Measurements from ENCODE around the gene XPNPEP1.

Gene XPNPEP1

DNA sequence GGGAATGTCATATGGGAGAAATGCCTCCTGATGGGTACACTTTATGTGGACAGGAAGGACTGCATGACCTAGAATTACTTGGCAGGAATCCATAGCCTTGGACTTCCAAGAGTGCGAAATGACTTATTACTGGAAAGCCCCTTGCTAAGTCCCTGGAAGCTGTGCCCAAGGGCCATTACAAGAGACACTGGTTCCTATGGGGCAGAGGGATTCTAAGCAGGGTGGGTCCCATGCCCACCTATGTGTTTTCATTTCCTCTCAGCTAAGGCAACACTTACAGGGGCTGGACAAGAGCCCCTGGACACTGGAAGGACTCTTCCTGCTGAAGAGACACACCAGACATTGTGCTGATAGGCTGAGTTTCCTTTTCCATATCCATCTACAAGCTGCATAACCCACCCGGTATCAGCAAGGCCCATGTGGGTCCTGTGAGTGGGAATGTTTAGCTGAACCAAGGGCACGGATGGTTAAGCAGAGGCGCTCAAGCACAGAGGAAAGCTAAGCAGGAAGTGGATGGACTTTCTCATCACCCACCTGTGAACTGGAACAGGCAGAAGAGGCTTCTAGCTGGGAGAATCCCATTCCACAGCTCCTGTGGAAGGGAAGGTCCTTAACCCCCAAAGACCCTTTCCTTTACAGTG is 56.2 kb downstream of the XPNPEP1 start:
- Histone ChIP-seq H3K36me3 (ENCODE audit: insufficient read depth) (no peaks in the 10 kb centered on the region; the same call in 1 of the 2 replicates), H3K27ac (no peak overlapping the region), H3K4me2 (no peak overlapping the region), H3K27me3 (ENCODE audit: insufficient read depth, low read depth) (no peaks in the 10 kb centered on the region), H4K20me1 (ENCODE audit: insufficient read depth) (no peaks in the 10 kb centered on the region), H3K79me2 (ENCODE audit: insufficient read depth, low read depth) (no peaks in the 10 kb centered on the region), H3K4me3 (IDR thresholded peaks at IDR 0.05; ENCODE audit: insufficient read depth, low read depth, low read length) (no peak overlapping the region), H2AFZ (ENCODE audit: low read depth) (no peak overlapping the region), H3K9ac (no peak overlapping the region), H3K4me1 (ENCODE audit: low read depth, poor library complexity, severe bottlenecking) (no peaks in the 10 kb centered on the region)
- TF ChIP-seq, protein P1, sequence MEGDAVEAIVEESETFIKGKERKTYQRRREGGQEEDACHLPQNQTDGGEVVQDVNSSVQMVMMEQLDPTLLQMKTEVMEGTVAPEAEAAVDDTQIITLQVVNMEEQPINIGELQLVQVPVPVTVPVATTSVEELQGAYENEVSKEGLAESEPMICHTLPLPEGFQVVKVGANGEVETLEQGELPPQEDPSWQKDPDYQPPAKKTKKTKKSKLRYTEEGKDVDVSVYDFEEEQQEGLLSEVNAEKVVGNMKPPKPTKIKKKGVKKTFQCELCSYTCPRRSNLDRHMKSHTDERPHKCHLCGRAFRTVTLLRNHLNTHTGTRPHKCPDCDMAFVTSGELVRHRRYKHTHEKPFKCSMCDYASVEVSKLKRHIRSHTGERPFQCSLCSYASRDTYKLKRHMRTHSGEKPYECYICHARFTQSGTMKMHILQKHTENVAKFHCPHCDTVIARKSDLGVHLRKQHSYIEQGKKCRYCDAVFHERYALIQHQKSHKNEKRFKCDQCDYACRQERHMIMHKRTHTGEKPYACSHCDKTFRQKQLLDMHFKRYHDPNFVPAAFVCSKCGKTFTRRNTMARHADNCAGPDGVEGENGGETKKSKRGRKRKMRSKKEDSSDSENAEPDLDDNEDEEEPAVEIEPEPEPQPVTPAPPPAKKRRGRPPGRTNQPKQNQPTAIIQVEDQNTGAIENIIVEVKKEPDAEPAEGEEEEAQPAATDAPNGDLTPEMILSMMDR (conservative IDR thresholded peaks at IDR 0.05; ENCODE audit: low read depth, low read length) = no peak

DNA sequence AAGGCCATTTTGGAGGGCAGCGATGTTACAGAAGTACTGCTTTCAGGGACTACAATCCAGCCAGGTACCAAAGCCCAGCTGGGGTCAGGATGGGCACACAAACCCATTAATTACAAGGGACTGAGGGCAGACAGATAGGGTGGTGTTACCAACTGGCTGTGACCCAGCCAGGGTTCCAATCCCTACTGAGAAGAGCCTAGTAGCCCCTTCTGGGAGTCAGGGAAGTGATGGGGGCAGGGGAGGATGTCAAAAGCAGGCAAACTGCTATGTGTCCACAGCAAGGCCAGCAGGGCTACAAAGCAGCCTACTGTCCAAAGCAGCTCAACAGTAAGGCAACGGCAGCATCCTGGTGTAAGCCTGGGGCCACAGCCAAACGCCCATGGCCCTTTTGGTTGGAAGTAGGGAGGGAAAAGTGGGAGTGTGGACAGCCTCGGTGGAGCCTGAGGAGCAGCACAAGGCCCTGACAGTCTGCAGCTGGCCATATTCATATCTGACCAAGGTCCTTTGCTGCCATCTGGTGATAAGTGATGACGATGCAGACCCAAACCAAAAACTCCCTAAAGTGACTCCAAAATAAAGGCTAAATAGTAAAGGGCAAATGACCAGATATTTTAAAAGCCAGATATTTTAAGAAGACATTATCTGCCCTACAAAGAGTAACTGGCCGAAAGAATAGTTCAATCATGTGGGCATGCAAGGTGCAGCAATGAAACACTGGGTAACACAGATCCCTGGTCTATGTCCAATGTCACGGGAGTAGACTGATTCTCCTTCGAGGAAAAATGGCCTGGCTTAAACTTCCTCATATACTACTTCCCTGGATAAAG is 56.9 kb downstream of the XPNPEP1 start:
- Histone ChIP-seq H3K36me3 (ENCODE audit: insufficient read depth) (no peaks in the 10 kb centered on the region; the same call in 1 of the 2 replicates), H4K20me1 (ENCODE audit: insufficient read depth) (no peaks in the 10 kb centered on the region), H3K27ac (no peak overlapping the region), H3K4me2 (no peak overlapping the region), H3K9ac (no peak overlapping the region), H2AFZ (ENCODE audit: low read depth) (no peak overlapping the region), H3K4me1 (ENCODE audit: low read depth, poor library complexity, severe bottlenecking) (no peaks in the 10 kb centered on the region), H3K79me2 (ENCODE audit: insufficient read depth, low read depth) (no peaks in the 10 kb centered on the region), H3K4me3 (IDR thresholded peaks at IDR 0.05; ENCODE audit: insufficient read depth, low read depth, low read length) (no peak overlapping the region), H3K27me3 (ENCODE audit: insufficient read depth, low read depth) (no peaks in the 10 kb centered on the region)
- TF ChIP-seq, protein P1 (conservative IDR thresholded peaks at IDR 0.05; ENCODE audit: low read depth, low read length) = peak; percentile 45

DNA sequence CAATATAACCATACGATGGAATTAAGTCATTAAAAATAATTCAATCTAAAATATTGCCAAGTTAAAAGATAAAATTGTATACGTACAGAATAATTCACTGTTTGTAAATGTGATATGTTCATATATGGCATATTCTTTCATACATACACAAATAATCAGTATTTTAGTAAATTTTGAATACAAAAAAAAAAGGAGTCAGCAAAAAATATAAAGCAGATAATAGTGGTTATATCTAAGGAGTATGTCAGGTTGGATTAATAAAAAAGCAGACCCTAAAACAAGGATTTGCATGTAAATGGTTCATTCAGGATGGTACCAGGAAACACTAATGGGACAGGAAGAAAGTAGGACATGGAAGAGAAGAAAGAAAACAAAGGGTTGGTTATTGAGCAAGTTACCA is 59.5 kb downstream of the XPNPEP1 start:
- Histone ChIP-seq H3K27ac (no peak overlapping the region), H3K4me1 (ENCODE audit: low read depth, poor library complexity, severe bottlenecking) (no peaks in the 10 kb centered on the region), H3K36me3 (ENCODE audit: insufficient read depth) (no peaks in the 10 kb centered on the region; the same call in 1 of the 2 replicates), H4K20me1 (ENCODE audit: insufficient read depth) (no peaks in the 10 kb centered on the region), H3K79me2 (ENCODE audit: insufficient read depth, low read depth) (no peaks in the 10 kb centered on the region), H2AFZ (ENCODE audit: low read depth) (no peak overlapping the region), H3K4me2 (no peak overlapping the region), H3K27me3 (ENCODE audit: insufficient read depth, low read depth) (no peaks in the 10 kb centered on the region), H3K9ac (no peak overlapping the region), H3K4me3 (IDR thresholded peaks at IDR 0.05; ENCODE audit: insufficient read depth, low read depth, low read length) (no peak overlapping the region)
- TF ChIP-seq, protein P1 (conservative IDR thresholded peaks at IDR 0.05; ENCODE audit: low read depth, low read length) = no peak

DNA sequence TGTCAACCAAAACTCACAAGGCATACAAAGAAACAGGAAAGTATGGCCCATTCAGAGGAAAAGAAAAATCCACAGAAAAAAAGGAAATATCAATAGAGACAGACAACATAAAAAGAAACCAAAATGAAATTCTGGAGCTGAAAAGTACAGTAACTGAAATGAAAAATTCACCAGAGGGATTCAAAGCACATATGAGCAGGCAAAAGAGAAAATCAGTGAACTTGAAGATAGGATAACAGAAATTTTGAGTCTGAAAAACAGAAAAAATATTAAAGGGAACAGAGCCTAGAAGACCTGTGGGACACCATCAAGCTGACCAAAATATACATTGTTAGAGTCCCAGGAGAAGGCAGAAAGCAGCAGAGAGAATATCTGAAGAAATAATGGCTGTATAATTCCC is 60.6 kb downstream of the XPNPEP1 start:
- H3K36me3 ChIP-seq (ENCODE audit: insufficient read depth) = no peaks in the 10 kb centered on the region; the same call in 1 of the 2 replicates
- H3K4me1 ChIP-seq (ENCODE audit: low read depth, poor library complexity, severe bottlenecking) = no peaks in the 10 kb centered on the region
- no peaks in the 10 kb centered on the region for H3K27me3 ChIP-seq (ENCODE audit: insufficient read depth, low read depth)
- H3K4me2 ChIP-seq = no peak overlapping the region
- TF ChIP-seq, protein P1 (conservative IDR thresholded peaks at IDR 0.05; ENCODE audit: low read depth, low read length) = no peak
- no peak overlapping the region for H2AFZ ChIP-seq (ENCODE audit: low read depth)
- no peaks in the 10 kb centered on the region for H3K79me2 ChIP-seq (ENCODE audit: insufficient read depth, low read depth)
- H3K4me3 ChIP-seq (IDR thresholded peaks at IDR 0.05; ENCODE audit: insufficient read depth, low read depth, low read length) = no peak overlapping the region
- no peak overlapping the region for H3K9ac ChIP-seq
- H4K20me1 ChIP-seq (ENCODE audit: insufficient read depth) = no peaks in the 10 kb centered on the region
- no peak overlapping the region for H3K27ac ChIP-seq

Measured in KMS-11 (cell line).